GM18873 (cell line): ENCODE data around the gene STXBP3.

Experiments
- ATAC-seq: cut with Tn5 transposase; IDR thresholded peaks from one replicate; pipeline ENCODE4 v1.9.1; 2021; ENCODE audit warnings: mild to moderate bottlenecking, moderate library complexity, moderate number of reproducible peaks; ENCODE audit not compliant: unreplicated experiment, low FRiP score

STXBP3 gene

DNA sequence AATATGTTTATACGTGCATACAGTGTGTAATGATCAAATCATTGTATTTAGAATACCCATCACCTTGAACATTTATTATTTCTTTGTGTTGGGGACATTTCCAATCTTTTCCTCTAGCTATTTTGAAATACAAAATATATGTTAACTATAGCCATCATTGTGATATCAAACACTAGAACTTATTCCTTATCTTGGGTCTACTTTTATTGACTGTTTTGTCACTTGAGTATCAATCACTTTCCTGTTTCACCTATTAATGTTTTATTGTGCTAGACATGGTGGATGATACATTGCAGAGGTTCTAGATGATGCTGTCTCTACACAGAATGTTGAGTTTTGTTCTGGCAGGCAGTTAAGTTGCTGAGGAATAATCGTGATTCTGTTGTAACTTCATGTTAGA is 45.9 kb downstream of the STXBP3 start:
- ATAC-seq: no peak

DNA sequence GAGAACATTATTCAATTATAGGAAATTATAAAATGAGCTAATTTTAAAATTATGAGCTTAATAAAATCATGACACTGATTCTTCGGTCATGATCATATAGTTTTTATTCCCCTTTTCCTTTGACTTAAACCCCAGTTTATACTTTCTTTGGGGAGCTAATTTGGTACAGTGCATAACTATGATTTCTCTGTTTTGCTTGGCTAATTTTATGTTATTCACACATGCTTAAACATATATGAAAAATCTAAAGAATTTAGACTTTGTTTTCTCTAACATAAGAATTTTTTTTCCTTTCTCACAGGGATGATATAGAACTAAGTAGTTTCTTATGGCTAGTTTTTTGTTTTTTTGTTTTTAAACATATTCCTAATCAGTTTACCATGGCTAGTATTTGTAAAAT is 52.5 kb downstream of the STXBP3 start:
- ATAC-seq: no peak

DNA sequence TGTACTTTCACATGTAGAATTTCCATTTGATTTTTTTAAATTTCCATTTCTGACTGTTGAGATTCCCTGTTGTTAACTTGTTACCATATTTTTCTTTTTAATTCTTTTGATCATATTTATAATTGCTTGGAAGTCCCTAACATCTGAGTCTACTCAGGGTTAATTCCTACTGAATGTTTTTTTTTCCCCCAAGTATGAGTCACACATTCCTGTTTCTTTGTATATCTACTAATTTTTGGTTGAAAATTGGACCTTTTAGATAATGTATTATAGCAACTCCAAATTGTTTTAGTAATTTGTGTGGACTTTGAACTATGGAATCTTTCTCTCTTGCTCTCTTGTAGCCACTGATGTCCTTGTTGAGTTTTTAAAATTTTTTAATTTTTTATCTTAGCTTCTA is 54.6 kb downstream of the STXBP3 start:
- ATAC-seq: no peak

DNA sequence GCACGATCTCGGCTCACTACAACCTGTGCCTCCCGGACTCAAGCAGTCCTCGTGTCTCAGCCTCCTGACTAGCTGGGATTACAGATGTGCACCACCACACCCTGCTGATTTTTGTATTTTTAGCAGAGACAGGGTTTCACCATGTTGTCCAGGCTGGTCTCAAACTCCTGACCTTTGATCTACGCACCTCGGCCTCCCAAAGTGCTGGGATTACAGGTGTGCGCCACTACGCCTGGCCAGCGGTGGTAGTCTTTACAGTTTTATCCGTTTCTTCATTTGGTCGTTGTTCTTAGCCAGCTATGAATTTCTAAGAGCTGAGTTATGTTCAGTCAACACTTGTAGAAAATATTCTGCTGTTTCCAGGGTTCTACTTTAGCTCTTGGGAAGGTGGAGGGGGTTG is 57.1 kb downstream of the STXBP3 start:
- ATAC-seq: no peak

DNA sequence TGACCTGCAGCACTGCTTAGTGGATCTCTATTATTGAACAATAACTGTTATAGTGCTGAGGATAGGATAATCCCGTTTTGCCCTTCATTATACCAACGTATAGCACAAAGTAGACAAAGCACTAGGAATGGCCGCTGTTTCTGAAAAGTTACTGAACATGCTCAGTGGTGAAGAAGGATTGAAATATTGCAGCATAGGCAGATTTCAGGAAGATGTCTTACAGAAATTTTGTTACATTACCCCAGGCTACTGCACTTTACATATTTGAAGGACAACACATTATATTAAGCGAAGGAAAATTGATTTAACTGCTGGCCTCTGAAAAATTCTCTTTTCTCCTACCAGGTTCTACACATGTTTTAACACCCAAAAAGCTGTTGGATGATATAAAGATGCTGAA is 62.0 kb downstream of the STXBP3 start:
- ATAC-seq: no peak

DNA sequence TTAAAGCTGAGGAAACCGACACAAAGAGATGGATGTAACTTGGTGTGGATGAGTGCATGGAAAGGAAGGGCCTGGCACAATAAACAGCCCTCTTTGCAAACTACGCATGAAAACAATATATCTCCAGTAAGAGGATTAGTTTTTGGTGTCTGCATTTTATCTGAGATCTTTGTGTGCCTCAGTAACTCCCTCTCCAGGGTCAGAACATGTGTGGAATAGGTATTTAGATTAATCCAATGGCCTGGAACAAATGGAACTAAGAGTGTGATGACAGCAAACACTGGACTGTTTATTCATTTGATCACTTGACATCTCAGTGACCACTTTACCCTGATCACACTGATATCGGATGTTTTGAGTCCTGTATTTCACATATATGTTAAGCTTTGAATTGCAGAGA is 65.1 kb downstream of the STXBP3 start:
- no peak for ATAC-seq

DNA sequence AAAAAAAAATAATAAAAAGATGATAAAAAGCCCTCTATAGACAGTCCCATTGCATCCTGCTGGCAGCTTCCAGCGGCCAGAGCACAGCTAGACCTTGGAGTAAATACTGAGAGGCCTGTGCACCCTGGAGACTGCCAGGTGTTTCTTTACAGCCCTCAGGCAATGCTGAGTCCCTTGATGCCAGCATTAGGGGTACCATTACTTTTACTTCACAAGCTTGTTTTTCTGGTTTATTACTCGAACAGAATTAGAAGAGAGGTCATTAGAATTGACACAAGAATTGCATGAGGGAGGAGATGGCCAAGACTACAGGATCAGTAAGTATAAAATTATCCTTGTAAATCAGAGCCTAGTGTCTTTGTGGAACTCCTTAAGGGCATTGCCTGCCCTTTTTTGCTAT is 66.9 kb downstream of the STXBP3 start:
- no peak for ATAC-seq

DNA sequence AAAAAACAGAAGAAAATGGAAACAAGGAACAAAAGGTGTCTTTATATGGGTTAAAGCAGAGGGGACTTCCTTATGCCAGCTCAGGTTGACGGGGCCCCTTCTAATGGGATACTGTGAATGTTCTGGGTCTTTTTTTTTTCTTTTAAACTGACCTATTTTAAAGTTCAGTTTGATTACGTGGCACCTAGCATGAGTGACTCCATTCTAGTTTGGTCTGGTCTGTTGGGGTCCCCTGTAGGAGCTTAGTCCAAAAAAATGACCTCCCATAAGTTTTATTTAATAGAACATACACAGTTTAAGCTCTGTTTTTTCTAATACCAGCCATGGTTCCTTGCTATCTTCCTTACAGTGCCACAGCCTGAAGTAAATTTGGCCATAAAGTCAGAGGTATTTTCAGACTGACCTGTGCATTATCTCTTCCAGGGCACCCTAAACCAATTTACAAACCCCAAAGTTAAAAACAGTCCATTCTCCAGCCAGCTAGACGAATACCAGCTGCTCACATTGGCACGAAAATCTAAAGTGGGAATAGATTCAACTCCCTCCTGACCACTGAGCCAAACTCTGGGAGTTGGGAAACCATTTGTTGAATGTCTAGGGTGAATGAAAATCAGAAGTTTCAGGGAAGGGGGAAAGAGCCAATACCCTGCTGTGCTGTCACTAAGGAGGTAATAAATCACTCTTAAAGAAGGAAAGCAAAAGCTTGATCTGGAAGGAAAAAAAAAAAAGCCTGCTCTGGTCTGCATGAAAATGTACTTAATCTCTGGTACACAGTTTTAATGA is 68.1 kb downstream of the STXBP3 start:
- no peak for ATAC-seq

DNA sequence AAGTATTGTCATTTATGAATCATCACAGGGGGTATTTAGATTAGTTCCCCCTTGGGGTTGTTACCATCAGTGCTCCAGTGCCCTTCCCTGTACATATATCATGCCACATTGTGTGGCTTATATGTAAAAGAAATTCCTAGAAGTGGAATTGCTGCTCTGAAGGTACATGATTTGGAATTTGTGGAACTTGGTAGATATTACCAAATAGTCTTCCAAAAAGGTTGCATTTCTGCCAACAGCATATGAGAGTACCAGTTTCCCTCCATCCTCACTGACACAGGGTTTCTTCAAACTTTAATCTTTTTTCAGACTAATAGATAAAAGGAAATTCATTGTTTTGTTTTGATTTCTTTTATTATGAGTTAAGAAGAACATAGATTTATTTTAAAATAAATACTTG is 69.1 kb downstream of the STXBP3 start:
- ATAC-seq: no peak

DNA sequence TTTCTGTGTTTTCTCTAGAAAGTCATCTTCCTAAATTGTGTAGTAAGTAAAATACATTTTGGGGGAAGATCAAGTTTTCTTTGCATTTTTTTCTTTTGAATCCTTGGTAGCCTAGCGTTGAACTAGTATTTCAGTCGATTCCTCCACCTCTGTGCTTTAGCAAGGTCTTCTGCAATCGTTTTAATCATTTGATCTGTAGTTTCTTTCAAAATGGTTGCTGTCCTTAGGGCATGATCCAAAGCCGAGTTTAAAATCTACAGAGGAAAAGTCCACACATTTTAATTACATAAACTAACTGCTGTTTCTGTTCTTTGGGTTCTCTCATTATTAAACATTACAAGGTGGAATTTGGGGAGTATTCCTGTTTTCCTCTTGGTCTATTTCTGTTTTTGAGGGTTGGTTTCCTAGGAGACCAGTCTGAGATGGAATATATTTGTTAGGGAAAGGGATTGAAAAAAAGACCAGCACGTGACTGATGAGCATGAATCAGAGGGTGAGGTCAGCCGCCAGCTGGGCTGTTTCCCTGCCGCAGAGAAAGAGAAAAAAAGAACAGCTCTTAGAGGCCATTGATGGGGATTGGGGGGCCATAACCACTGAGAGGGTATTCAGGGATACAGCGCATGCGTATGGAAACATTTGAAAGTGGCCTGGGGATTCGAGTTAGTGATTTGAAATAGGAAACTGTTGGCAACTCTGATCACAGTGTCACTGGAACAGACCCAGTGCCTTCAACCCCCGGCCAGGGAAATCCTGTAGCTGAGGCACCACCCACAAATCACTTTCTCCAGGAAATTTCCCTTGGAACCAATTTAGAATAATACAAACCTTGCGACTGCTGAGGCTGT is 69.8 kb downstream of the STXBP3 start:
- no peak for ATAC-seq

DNA sequence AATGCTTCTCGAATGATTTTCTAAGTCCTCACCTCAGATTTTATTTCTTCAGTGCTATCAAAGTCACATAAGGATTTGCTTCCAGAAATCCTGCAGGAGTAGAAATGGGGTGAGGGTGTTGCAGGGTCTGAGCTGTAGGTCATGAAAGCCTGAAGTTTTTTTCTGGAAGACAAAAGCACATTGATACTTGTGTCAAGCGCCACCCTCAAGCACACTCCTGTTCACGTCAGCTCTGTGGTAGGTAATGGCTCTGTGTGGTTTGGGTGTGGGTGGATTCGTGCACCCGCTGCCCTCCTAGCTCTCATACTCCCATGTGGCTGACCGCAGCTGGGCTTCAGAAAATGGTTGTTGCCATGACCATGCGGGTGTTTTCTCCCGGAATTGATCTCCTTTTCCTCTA is 70.5 kb downstream of the STXBP3 start:
- ATAC-seq: no peak

DNA sequence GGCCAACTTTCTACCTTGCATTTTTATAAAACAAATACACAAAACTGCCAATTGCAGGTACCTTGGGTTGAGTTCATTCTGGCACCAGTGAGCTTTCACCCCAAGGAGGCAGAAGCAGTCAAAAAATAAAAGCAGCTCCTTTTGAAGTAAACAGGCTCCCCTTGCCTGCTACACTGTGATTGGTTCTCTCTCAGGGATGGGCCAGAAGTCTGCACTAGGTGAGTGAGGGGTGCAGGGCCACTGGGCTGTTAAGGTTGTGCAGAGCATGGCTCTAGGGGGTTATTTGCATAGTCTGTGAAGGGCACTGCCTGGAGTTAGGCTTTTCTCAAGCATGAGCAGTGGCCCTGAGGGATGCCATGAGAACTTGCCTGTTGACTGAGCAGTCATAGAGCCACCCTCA is 71.3 kb downstream of the STXBP3 start:
- no peak for ATAC-seq

DNA sequence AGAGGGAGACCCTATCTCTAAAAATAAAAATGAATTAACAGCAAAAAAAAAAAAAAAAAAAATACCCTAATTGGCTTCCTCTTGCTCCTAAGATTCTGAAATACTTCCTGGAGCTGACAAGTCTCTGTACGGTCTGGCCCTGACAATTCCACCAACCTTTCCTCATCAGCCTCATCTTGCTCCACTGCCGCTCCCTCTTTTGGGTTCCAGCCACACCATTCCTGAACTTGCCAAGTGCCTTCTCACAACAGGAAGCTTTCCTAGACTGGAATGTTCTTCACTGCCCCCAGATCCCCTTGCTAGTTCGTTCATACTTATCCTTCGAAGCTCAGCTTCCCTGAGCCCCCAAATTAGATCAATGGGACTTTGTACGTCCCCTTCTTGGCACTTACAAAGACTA is 73.4 kb downstream of the STXBP3 start:
- ATAC-seq: no peak

DNA sequence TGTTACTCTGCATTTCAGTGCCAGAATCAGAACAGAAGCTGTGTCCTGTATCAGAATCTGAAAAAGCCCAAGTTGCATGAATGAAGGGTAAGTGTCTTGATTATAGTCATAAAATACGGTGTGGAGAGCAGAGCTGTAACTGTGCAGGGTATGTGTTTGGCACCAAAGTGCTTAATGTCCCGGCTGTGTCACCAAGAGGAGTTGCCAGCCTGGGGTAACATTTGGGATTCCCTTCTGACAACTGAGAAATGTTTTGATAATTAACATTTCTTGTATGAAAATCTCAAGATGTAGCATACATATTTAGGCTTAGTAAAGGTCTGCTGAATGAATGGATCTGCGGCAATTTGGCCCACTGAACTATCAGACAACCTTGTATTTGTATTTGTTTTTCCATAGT is 77.2 kb downstream of the STXBP3 start:
- no peak for ATAC-seq

DNA sequence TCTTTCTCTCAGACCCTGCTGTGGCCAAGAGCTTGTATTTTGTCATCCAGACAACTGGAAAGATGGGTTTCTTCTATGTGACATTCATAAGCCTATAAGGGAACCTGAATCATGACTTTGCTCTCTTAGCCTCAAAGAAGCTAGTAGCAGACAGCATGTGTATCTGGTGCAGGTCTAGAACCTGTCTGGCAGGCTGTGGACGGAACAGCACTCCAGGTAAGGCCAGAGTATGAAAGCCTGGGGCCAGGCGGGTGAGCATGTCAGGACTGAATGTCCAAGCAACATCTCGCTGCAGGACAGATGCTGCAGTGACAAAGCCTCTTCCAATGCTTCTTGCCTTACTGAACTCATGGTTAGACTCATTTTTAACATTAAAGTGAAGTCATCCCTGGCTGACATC is 77.6 kb downstream of the STXBP3 start:
- no peak for ATAC-seq

DNA sequence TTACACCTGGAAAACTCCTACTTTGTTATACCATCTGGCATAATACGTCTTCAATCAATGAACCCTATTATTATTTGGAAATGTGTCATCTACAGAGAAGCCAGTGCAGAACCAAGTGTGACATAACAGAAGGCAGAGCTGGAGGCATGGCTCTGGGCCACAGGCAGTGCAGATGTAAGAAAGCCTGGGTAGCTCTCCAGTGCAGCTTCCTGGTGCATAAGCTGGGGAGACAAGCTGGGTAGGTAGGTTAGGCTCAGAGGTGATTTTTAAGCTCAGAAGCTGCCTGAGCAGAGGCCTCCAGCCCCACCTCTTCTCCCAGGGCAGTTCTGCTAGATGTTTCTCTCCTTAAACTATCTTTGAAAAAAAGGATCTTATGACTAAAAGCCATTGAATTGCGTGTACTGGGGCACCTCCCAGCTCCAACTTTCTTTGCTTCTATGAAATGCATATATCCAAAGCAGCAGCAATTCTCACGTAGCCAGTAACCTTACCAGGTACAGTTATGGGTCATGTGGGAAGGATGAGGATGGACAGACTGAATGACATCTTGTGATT is 79.7 kb downstream of the STXBP3 start:
- no peak for ATAC-seq

DNA sequence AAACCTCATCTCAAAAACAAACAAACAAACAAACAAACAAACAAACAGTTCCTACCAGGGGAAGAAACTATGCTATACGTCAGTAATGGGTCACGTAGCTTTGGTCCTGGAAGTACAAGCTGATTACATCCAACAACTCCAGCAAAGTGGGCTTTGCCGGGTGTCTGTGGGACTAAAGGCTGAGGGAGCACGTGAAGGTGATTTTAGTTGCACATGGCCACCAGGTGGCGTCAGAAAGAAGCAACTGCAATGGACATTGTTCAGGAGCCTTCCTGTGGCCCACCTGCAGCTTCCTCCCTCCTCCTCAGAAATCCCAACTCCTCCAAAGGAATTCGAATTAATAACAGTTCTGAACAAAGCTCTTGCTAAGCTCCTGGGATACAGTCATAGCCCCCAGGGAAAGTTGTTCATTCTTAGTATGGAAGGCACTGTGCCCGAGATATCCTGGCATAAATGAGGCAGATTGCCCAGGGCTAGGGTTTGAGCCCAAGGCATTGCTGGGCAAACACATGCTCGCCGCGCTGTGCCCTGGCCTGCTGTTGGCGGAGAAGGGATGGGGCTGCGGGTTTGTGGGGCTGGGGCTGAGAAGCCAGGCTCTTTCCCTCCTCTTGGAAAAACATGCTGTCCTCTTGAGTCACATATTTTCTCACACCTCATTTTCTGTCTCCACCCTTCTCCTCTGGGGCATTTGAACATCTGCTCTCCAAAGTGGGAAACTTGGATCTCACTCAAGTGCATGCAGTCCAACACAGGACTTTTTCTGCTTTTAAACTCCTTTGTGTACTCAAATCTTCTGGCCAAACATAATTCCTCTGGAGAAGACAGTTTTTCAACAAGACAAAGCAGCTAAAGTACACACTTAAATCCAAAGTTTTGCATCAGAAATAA is 81.8 kb downstream of the STXBP3 start:
- no peak for ATAC-seq

DNA sequence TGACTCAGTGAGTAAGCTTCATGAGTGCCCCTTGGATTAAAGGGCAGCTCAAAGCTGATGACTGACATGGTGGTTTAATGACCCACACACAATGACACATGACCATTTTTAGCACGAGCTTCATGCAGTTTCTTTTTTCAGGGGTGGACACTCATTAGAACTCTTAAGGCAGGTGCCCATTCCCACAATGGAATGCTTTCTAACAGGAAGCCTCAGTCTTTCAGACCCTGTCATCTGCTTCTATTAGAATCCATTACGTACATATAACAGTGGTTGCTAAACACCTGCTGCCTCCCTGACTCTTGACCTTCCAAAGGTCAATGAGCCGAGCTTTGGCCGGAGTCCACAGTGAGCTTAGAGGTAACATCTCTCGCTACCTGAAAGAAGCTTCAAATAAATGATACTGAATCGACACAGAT is 83.0 kb downstream of the STXBP3 start:
- no peak for ATAC-seq

DNA sequence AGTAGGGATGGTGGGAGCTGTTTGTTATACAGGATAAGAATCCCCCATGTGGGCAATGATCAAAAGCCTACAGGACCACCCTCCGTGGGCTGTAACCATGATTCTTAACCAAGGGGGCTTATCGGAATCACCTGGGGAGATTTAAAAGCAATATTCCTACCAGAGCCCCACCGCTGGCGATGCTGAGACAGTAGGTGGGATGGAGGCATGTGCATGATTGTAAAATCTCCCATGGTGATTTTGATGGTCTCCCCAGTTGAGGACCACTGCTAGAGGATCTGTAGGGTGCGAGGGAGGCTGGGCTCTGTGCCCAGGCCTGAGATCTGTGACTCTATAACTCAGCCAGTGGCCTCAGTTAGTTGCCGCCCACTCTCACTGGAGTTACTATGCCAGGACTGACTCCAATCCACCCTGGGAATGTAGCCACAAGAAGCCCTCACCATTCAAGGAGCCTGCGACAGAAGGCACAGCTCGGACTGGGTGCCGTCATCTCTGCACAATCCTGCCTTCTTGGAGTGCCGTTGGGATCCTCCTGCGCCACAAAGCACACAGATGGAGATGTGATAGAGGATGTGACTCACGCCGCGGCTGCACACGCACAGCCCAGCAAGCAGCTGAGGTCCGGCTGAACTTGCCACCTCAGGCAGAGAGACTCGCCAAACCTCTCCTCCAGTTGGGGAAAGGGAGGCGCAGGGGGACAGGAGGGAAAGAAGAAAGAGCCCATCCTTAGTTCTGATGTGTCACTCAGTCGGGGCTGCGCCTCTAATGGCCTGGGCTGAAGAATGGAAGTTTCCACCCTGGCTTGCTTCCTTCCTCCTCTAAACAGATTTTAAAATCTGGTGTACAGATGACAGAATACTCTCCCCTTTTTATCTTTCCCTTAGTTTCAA is 83.9 kb downstream of the STXBP3 start:
- no peak for ATAC-seq

DNA sequence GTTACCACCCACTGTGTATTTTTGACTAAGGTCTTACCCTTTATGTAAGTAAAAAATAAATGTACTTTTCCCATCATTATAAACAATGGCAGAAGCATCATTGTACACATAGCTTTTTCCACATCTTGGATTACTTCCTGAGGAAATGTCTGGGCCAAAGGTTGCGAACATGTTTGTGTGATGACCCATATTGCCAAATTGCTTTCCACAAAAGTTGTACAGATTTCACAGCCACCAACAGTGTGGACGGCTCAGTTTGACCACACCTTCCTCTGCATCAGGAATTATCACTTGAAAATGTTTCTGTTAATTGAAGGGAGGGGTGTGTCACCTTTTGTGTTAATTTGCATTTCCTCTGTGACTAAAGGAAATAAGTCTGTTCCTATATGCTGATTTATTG is 84.8 kb downstream of the STXBP3 start:
- no peak for ATAC-seq
